ENCODE data around the gene CDK14.
"Not testable (repeated sequence)": the region's sequence is repeated elsewhere in the genome, so short reads cannot be mapped to it uniquely, and the experiment has no call there.

CDK14 gene

DNA sequence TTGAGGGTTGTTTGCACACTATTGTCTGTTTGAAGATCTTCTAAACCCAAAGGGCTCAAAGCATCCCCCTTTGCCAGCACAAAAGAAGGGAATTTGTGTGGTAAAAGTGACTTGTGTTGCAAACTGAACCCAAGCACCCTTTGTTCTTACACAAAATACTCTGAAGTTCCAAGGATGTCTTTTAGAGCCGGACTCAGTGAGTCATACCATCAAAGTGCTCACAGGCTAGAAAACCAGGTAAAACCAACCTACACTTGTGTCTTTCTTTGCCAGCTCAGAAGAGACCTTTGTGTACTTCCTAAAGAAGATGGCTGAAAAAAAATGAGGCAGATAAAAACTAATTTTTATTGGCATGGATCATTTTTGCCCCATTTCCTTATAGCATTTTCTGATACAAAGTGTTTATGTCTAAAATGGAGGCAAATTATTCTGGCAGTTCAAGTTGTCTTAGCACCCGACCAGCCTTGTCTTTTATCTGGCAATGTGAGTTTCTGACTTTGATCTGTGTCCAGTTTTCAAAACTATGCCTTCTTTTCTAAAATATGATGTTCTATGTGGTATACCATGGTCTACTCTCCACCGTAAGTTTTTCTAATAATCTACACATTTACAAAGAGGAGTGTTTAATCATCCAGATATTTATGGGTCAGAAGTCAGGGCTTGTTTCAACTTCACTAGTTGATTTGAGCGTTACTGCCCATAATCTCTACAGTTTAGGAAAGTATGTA is 539.7 kb downstream of the CDK14 start:
- no peak for DNase-seq

DNA sequence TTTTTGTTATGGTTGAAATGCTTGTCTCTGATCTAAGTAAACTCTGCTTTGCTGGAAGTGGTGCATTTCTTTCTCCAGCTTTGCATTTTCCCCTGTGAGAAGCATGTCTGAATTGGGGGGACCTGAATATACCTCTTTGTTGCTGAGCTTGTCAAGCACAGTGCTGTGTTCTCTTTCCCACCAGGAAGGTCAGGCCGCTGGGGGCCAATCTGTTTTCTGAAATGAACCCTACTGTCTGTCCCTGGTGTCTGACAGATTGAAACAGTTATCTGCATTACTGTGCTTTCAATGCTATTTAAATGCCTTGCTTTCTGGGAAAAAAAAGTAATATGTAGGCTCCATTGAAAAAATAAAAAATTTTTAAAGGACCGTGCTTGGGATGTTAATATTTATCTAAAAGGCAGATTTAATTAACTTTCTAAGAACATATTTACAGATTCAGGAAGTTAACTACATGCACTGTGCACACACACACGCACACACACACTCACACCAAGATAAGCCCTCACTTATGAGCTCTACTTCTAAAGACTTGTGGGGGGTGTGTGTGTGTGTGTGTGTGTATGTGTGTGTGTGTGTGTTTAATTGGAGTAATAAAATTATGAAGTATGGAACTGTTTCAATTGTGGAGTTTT is 541.1 kb downstream of the CDK14 start:
- no peak for DNase-seq

DNA sequence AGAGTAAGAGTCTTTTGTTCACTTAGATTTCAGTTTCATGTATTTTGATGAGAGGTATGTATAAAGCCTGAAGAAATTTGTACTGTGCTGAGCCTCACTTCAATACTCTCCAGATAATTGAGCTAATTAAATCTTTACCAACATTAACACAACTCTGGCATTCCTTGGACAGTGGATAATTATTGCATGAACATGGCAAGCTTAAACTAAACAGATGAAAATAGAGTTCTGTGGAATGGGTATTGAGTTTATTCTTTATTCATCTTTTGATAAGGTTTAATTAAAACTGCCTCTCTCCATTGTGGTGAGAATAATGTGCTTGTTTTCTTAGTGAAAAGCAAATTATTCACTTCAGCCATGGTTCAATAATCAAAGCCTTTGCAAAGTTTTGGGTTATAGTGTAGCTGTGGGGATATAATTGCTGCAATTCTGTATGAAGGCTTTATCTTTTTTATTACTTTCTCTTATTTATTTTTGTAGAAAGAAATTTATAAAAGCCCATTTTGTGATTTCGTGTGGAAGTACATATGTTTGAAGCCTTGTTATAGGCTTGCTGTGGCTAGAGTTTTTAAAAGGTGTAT is 541.8 kb downstream of the CDK14 start:
- DNase-seq: no peak

GRCh38 chr7:91140286-91140685 is 544.2 kb downstream of the CDK14 start:
- DNase-seq: no peak

DNA sequence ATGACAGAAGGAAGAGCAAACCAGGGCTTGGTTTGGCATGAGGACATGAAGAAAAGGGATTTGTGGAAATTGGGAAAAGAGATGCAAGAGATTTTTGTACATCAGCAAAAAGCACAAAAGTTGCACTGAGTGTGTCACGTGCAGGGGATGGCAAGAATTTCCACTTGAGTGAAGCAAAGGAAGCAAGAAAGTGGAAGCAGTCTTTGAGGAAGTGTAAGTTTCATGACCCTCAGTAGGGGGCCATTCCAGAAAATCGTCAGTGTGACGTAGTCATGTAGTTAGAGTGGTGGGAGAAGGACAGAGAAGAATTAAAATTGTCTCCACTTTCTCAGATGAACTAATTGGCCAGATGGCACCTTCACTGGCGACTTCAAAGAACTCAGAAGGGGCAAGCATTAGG is 544.9 kb downstream of the CDK14 start:
- no peak for DNase-seq

- no peak for DNase-seq
These were observed 546.6 kb downstream of the CDK14 start for GRCh38 chr7:91142743-91143142.

DNA sequence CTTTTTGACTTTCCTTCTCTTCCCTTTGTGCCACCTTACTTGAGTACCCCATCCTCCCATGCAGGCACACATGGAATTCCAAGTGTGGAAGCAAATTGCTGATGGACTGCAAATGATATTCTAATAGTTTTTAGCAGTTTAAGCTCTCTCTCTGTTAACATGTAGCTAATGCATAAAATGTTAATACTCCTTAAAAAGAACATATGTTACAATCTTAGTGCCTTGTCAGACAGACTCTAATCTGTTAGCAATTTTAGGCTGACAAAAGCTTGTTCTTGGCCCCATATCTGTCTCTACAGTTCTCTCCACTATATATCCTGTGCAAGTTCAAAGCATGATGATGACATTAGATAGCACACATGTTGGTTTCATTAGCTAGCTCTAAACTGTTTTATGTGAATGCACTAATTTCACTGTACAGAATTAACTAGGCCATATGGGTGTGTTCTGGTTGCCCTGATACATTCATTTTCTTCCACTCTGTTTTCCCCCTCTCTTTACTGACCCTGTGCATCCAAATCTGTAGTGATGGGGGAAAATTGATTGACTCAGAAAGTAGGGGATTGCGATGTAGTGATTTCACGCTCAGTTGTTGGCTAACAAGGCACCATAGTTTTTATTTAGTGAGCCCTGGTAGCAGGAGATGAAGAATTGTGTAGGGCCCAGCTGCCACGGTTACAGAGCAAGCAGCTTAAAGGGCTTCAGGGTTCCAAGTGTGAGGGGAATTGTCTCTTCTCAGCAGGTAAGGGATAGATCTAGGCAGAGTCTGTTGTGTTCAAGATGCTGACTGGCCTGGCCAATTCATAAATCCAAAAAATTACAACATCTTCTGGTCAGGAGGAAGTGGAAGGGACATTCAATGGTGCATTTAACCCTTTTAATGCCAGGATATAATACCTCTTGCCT is 553.5 kb downstream of the CDK14 start:
- DNase-seq: no peak

DNA sequence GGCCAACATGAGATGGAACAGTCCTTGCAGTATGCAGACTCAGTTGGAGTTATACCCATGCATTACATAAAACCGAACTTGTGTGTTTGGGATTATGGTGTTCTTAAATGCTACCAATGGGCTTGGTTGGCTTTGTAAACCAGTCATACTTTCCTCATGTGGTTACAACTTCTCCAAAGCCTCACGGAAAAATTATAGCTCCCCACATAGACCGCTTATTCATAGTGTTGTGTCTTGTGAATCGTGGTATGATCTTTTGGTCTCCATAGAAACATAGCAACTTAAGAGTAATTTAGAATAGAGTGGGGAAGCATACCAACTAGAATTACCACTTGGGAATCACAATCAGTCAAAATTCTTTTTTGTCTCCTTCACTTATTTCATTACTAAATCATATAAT is 555.8 kb downstream of the CDK14 start:
- no peak for DNase-seq

GRCh38 chr7:91156316-91157185 is 560.4 kb downstream of the CDK14 start:
- no peak for DNase-seq

DNA sequence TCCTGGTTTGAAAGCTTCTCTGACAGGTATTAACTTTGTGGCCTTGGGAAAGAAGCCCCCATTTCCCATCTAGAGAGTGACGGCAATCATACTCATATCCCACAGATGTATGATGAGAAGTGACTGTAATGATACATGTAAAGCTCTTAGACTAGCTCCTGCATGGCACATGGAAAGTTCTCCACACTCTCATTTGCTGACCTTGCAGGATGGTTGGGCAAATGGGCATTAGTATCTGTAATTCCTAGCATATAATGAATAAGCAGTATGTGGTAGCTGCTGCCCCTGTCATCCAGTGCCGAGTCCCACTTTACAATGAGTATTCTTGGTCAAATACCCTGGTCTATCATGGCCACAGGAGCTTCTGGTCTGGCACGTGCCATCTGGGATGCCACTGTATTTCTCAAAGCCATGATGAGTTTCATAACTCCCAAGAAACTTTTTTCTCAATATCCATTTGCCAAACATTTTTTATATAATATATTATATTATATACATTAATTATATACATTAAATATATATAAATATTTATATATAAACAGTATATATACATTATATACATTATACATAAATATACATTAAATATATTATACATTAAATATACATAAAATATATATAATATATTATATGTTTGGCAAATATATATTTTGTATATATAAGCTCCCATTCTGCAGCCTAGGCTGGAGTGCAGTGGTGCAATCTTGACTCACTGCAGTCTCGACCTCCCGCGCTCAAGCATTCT is 561.6 kb downstream of the CDK14 start:
- DNase-seq: no peak

GRCh38 chr7:91162436-91162835 is 566.3 kb downstream of the CDK14 start:
- no peak for DNase-seq

GRCh38 chr7:91164506-91164905 is 568.4 kb downstream of the CDK14 start:
- no peak for DNase-seq

DNA sequence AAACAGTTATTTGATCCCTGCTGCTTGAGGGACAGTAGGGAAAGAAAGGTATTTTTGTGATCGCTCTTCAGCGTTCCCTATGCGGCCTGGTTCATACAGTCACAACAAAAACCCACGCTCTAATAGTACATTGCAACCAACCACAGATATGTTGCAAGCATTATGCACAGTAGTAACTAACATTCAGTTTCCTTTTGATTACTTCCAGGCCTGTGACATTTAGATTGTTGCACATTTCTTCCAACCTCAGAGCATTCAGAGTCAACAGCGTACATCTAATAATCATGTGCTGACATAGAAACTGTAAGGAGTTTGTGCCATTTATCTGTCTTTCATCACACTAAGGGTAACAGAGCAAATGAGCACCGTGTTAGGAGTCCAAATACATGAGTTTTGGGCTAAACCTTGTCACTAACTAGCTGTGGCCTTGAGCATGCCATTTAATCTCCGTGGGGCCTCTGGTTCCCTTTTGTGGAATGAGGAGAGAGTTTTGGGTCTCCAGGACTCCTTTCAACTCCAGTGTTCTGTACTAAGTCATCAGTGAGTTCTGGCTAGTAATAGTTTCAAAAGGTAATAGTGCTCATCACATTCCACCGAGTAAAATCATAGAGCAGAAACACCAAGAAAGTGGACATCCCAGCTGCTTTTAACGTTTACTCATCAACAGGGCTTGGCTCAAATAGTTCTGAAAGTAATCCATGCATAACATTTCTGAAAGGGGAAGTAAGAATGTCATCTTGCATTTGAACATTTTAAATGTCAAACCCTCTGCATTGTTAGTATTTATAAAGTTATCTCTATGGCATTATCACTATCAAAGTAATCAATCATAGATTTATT is 569.1 kb downstream of the CDK14 start:
- DNase-seq: no peak

GRCh38 chr7:91165846-91166230 is 569.7 kb downstream of the CDK14 start:
- no peak for DNase-seq

DNA sequence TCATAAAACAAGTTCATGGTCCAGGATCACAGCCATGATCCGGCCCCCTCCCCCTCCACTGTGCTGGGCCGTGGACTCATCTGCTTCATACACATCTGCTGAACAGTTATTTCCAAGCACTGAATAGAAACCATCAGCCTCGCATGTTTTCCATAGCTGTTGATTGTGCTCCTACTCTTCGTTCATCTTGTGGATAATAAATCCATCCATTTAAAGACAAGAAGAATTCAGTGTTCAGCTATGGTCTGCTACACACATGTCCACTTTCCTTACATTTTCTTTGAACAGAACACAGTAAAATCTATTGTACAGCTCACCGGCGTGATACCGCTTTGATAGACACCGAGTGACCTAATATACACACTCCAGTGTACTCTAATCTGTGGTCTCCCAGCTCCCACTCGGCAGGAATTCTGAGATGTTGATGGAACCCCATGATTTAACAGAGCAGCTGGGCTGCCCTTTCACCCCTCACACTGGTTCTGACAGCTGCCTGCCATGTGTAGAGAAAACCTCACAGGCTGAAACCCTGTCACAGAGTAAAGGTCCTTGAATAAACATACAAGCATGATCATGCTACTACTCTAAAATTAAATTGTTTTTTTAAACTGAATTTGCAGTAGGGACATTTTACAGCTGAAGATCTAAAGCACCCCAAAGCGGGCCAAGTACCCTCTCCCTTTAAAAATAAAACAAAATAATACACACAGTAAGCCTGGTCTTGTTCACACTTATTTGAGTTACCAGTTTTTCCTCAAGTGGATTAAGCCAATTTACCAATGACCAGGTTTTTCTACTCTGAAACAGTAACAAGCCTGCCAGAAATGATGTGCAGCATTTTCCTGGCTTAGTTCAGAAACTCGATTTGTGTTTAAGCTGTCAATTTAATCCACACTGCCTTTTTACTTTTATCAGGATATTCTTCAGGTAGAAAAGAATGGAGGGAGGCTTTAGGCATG is 573.0 kb downstream of the CDK14 start:
- DNase-seq: no peak

DNA sequence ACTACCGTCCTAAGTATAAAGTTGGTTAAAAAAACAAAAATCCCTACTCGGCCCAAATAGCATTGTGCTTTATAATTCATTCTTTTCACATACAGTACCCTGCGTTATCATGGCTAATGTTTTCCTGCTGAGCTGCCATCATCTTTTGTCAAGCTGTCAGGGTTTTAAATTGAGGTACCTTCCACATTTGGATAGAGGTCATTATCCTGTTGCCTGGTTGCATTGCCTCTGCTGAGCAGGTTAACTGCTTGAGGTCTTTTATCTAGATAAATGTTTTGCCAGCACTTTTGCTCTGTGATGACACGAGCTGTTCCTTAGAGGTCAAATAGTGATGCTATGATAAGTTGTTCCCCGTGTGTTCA is 573.7 kb downstream of the CDK14 start:
- DNase-seq: no peak

GRCh38 chr7:91173265-91173664 is 577.1 kb downstream of the CDK14 start:
- DNase-seq: not testable (repeated sequence)

GRCh38 chr7:91180746-91181145 is 584.6 kb downstream of the CDK14 start:
- DNase-seq: no peak

DNA sequence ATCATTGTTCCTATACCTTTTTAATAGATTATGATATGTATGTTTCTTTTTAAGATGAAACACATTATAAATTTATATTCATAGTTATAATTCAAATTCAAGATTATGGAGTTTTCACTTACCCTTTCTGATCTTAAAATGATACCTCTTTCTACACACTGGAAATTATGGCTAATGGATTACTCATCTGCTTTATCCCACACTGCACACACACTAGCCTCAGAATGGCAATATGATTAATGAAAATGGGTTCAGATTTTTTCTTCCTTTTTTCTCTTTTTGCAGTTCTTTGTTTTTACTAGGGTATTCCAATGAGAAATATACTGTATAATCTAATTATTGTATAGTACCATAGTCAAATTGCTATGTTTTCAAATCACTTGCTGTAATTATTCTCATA is 585.8 kb downstream of the CDK14 start:
- no peak for DNase-seq
